Sigmoid colon (tissue), 4 donors: Measurements from ENCODE around the gene C4BPA.

Experiments
- CTCF ChIP-seq, 4 experiments: fragments of 450-650 bp in 3 of 4; fragments of 200-600 bp in 1 of 4; IDR thresholded peaks; one replicate each; pipeline ENCODE4 v1.5.1; 2016 to 2019; ENCODE audit warnings: antibody characterized with exemption in 4 of 4, mild to moderate bottlenecking in 3 of 4, moderate library complexity in 2 of 4
- POLR2A ChIP-seq, 2 donors: fragments of 450-650 bp; IDR thresholded peaks; one replicate each; pipeline ENCODE4 v1.6.1; 2016; ENCODE audit warnings: antibody characterized with exemption in 2 of 2, mild to moderate bottlenecking in 2 of 2, moderate library complexity in 2 of 2
- POLR2AphosphoS5 ChIP-seq, 4 donors: sonication (generic); formaldehyde crosslinking; IDR thresholded peaks; one replicate each; pipeline ENCODE4 v1.6.1; 2017; ENCODE audit warnings: antibody characterized with exemption in 4 of 4

DNA sequence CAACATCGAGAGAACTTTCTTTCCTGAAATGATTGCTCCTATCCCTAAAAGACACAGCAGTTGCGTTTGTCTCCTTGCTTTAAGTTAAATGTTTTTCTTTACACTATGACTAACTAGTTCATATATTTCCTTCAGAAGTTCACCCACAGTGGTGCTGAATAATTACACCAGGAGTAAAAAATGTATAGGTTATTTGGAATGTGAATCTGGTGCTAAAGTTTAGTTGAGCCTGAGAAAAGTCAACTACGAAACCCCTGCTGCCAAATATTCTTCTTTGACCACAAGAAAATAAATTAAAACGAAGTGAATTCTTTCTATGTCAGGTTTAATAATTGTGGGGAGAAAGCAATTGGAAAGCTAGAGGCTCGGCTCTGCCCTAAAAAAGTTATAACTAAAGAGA, 52.8 kb downstream of the C4BPA start:
- TF ChIP-seq POLR2AphosphoS5 (IDR thresholded peaks at IDR 0.05) = no peak
- no peak for TF ChIP-seq CTCF (IDR thresholded peaks at IDR 0.05)
- no peak for TF ChIP-seq POLR2A (IDR thresholded peaks at IDR 0.05)
